GM23338 (cell line): Measurements from ENCODE around the gene PDCD10. TPM values are rescaled to one million over a fixed set of nuclear protein-coding genes. Genes with fewer than 3 reads are reported as not detected.

Experiments used
- CREB1 ChIP-seq: fragments of 250-450 bp; sonication (Bioruptor Pico); IDR thresholded peaks from 2 replicates; pipeline ENCODE4 v1.5.0; 2020; ENCODE audit warnings: low read depth, mild to moderate bottlenecking, moderate library complexity
- CTCF ChIP-seq, 2 experiments: fragments of 200-600 bp in 1 of 2; sonication (generic) in 1 of 2; conservative IDR thresholded peaks; 2 replicates each; pipeline versions ENCODE4 v1.5.1 to v1.6.1; 2016 to 2017; ENCODE audit warnings: antibody characterized with exemption in 2 of 2, low read depth in 2 of 2, mild to moderate bottlenecking in 2 of 2, moderate library complexity in 1 of 2
- EZH2 ChIP-seq: fragments of 200-600 bp; sonication (generic); IDR thresholded peaks from one replicate; pipeline ENCODE4 v1.8.0; 2017; ENCODE audit warnings: antibody characterized with exemption, mild to moderate bottlenecking, low read depth; ENCODE audit not compliant: unreplicated experiment
- EZH2phosphoT487 ChIP-seq: fragments of 200-600 bp; sonication (generic); IDR thresholded peaks from one replicate; pipeline ENCODE4 v1.8.1; 2018; ENCODE audit warnings: antibody characterized with exemption; ENCODE audit not compliant: unreplicated experiment
- JUNB ChIP-seq: IDR thresholded peaks from one replicate; pipeline ENCODE4 v1.6.1; 2016; ENCODE audit warnings: antibody characterized with exemption; ENCODE audit not compliant: unreplicated experiment
- POLR2AphosphoS5 ChIP-seq: IDR thresholded peaks from 2 replicates; pipeline ENCODE4 v1.6.1; 2016; ENCODE audit warnings: antibody characterized with exemption, low read depth
- REST ChIP-seq: IDR thresholded peaks from one replicate; pipeline ENCODE4 v1.6.1; 2018; ENCODE audit warnings: antibody characterized with exemption; ENCODE audit not compliant: unreplicated experiment
- STAT1 ChIP-seq: IDR thresholded peaks from one replicate; pipeline ENCODE4 v1.6.1; 2016; ENCODE audit warnings: antibody characterized with exemption; ENCODE audit not compliant: unreplicated experiment
- ZNF114 ChIP-seq: fragments of 250-450 bp; sonication (Bioruptor Pico); IDR thresholded peaks from 2 replicates; pipeline ENCODE4 v1.5.0; 2020; ENCODE audit warnings: mild to moderate bottlenecking, moderate library complexity
- ZNF462 ChIP-seq: fragments of 250-450 bp; sonication (Bioruptor Pico); IDR thresholded peaks from 2 replicates; pipeline ENCODE4 v1.5.0; 2020; ENCODE audit warnings: mild to moderate bottlenecking, moderate library complexity
- polyA plus RNA-seq: library from polyadenylated mRNA; unstranded; fragments of >200 nt; fragmentation: Nextera tagmentation; extraction: Ambion mirVana; gene quantifications from 2 replicates; pipeline ENCODE4 v1.2.1, GENCODE V29; 2016
- total RNA-seq: library from RNA; depleted of rRNA; stranded (reverse); fragments of >200 nt; shearing (Covaris generic); gene quantifications from 2 replicates; pipeline ENCODE4 v1.2.3, GENCODE V29; 2014

PDCD10 gene
- total and polyA plus RNA-seq, 2 experiments from 2014 or later, result 95.2 to 125 TPM

GRCh38 chr3:167736264-167736787 lies 1.6 kb upstream of the PDCD10 start (continued):
- no peak for TF ChIP-seq ZNF462
- no peak for TF ChIP-seq STAT1
- no peak for TF ChIP-seq EZH2phosphoT487
- no peak for TF ChIP-seq ZNF114 (CRISPR knock-in tag)
- no peak for TF ChIP-seq POLR2AphosphoS5
- no peak for TF ChIP-seq EZH2
- TF ChIP-seq CREB1, result no peak
- no peak for TF ChIP-seq CTCF (conservative IDR thresholded peaks at IDR 0.05; ENCODE audit: low read depth in 2 of 2)
- TF ChIP-seq REST, result no peak
- no peak for TF ChIP-seq JUNB
